Measurements from ENCODE around the gene LRRC56.

Gene LRRC56

DNA sequence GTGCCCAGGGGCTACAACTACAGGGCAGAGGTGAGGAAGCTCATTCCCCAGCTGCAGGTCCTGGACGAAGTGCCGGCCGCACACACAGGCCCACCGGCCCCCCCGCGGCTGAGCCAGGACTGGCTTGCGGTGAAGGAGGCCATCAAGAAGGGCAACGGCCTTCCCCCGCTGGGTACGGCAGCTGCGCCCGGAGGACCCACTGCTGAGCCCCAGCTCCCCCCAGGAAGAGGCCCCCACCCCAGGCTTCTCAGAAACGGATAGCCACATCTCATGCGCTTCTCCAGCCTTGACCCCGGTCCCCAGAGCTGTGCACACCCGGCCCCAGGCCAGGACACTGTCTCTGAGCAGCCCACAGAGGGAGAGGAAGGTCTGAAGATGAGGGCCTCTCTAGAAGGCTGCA, 13.8 kb downstream of the LRRC56 start:
- no peak overlapping the region for H3K4me3 ChIP-seq (ENCODE audit: control insufficient read depth, low read depth, low read length)
- no peak for TF ChIP-seq CTCF (IDR thresholded peaks at IDR 0.05; ENCODE audit: control insufficient read depth, insufficient read depth, low read depth, low read length, missing control alignments)

GRCh38 chr11:551596-551995, 14.3 kb downstream of the LRRC56 start:
- TF ChIP-seq CTCF (IDR thresholded peaks at IDR 0.05; ENCODE audit: control insufficient read depth, insufficient read depth, low read depth, low read length, missing control alignments): no peak
- H3K4me3 ChIP-seq (ENCODE audit: control insufficient read depth, low read depth, low read length): no peak overlapping the region
- no peak for DNase-seq (ENCODE audit: low read depth)

More for the DNA sequence above, 13.8 kb downstream of the LRRC56 start:
- no peak for DNase-seq (ENCODE audit: low read depth)

DNA sequence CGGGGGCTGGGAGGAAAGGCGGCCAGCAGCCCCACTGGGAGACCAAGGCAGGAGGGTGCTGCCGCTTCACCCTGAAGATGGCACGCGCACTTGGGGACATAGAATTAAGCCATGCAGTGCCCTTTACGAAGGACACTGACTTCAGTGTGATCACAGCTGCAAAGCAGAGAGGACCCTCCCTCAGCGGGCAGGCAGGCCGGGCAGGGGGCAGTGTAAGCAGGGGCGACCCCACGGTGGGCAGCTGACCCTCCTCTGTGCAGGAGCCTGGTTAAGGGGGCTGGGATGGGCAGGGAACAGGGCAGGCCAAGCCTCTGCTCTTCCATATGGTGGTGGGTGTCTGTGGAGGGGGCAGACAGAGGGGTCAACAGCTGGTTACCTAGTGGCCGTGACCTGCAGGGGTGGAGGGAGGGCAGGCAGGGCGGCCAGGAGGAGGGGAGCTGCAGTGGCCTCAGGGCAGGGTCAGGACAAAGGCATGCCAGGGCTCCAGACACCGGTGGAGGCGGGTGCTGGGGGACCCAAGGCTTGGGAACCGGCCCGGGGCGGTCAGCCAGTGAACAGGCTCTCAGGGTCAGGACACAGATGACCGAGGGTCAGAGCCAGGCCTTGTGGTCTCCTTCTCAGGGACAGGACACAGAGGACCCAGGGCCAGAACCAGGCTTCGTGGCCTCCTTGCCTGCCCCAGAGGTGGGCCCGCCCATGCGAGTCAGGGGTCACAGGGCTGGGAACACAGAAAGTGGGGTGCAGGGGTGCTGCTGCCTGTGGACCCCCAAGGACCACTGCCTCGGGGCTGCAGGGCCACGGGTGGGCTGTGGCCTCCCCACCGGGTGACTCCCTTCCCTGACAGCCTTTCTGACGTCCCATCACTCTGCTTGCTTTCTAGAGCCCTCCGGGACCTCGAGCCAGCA, 16.0 kb downstream of the LRRC56 start:
- no peak overlapping the region for H3K4me3 ChIP-seq (ENCODE audit: control insufficient read depth, low read depth, low read length)
- DNase-seq (ENCODE audit: low read depth): no peak
- TF ChIP-seq CTCF (IDR thresholded peaks at IDR 0.05; ENCODE audit: control insufficient read depth, insufficient read depth, low read depth, low read length, missing control alignments): no peak

- TF ChIP-seq CTCF (IDR thresholded peaks at IDR 0.05; ENCODE audit: control insufficient read depth, insufficient read depth, low read depth, low read length, missing control alignments): no peak
- DNase-seq (ENCODE audit: low read depth): no peak
- H3K4me3 ChIP-seq (ENCODE audit: control insufficient read depth, low read depth, low read length): no peak overlapping the region
These were observed 16.6 kb downstream of the LRRC56 start for GRCh38 chr11:553988-554340.

GRCh38 chr11:554428-555226, 17.3 kb downstream of the LRRC56 start:
- no peak overlapping the region for H3K4me3 ChIP-seq (ENCODE audit: control insufficient read depth, low read depth, low read length)
- TF ChIP-seq CTCF (IDR thresholded peaks at IDR 0.05; ENCODE audit: control insufficient read depth, insufficient read depth, low read depth, low read length, missing control alignments): peak; percentile 54
- DNase-seq (ENCODE audit: low read depth): no peak

DNA sequence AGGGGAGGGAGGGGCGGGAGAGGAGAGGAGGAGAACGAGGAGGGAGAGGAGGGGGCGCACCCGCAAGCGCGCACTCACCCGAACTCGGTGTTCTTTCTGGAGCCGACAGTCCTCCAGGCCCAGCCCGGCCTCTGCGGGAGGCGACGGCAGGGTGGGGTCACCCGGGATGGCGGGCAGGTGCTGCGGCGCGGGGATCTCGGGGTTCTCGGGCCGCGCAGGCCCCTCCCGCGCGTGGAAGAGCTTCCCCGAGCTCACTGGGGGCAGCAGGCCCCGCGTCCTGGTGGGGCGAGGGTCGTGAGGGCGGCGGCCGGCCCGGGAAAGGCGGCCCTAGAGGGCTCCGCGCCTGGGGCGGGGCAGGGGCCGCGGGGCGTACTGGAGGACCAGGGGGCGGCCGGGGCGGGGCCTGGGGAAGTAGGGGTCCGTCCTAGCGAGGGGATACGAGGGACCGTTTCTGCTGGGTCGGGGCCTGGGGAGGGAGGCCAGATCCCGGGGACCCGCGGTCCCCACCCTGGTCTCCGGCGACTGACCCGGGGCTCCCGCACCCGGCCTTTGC, 18.0 kb downstream of the LRRC56 start:
- no peak for TF ChIP-seq CTCF (IDR thresholded peaks at IDR 0.05; ENCODE audit: control insufficient read depth, insufficient read depth, low read depth, low read length, missing control alignments)
- DNase-seq (ENCODE audit: low read depth): no peak
- no peak overlapping the region for H3K4me3 ChIP-seq (ENCODE audit: control insufficient read depth, low read depth, low read length)
